T47D (cell line): ENCODE measurements around the gene ZNF385A.
A peak's percentile ranks its signal among the peaks of the same experiment; 100 is the strongest.

ENCODE experiments used
- DNase-seq, 2 experiments: peaks; one replicate each; pipeline versions ENCODE4 v3.0.0 to v3.0.0-alpha.2; 2011 to 2012; ENCODE audit warnings: low read depth in 1 of 2, low spot score in 1 of 2
- JUND ChIP-seq: IDR thresholded peaks from 2 replicates; pipeline ENCODE4 v1.6.1; 2012; ENCODE audit warnings: low read depth
- in situ Hi-C: cut with HindIII; loops from 2 replicates; pipeline ENCODE4 v1.10.0; 2016; ENCODE audit warnings: low sequenced_read_pairs, low pct_unique_long_range_greater_than_20kb

The ZNF385A gene

DNA sequence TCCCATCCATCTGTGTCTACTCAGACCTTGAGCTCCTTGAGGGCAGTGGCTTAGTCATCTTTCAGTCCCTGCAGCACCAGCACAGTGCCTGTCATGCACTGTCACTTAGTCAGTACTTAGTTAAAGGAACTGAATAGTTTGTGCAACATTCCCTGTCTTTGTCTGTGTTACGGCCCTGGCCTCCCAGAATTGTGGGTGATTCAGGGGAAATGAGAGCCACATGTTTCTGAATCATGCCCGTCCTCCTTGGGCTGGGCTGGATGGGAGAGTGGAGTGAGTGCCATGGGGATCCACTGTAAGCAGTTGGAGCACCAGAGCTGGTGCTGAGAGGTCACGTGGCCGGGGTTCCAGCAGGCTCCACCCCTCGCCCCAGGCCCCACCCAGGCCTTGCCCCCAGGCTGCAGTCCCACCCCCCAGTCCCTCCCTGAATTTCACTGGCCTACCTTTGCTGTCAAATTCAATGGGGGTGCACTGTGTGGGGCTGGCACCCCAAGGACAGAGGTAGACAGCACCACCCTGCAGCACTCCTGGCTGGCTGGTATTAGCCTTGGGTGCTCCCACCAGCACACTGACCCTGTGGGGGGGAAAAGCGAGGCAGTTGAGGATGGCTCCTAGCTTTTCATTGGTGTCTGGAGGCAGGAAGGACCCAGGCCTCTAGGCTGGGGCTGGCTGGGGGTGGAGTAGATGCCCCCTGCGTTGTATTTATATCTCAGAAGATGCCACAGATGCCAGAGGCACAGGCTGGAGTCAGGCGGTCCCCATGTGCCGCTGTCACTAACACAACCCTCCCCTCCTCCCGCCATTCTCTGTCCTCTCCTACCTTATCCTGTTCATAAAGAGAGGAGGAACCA is 27.1 kb upstream of the ZNF385A start:
- TF ChIP-seq JUND: no peak
- in situ Hi-C loops: no loop called here
- no peak for DNase-seq

DNA sequence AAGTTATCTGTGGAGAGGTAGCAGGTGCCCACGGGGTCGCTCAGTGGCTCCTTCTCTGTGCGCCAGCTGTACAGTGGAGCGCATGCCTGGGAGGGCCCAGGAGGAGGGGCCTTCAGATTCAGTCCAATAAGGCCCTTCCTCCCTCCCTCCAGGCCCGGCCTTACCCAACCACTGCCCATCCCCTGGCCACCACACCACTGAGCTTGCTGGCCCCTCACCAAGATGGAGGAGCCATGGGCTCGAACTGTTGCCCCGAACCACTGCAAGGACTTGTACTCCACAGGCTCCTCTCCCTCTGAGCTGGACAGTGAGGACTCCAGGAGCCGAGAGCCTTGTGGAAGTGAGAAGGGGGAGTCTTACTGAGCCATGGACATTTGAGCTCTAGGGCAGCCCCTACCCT is 24.7 kb upstream of the ZNF385A start:
- in situ Hi-C loops: no loop called here
- no peak for TF ChIP-seq JUND
- no peak for DNase-seq

DNA sequence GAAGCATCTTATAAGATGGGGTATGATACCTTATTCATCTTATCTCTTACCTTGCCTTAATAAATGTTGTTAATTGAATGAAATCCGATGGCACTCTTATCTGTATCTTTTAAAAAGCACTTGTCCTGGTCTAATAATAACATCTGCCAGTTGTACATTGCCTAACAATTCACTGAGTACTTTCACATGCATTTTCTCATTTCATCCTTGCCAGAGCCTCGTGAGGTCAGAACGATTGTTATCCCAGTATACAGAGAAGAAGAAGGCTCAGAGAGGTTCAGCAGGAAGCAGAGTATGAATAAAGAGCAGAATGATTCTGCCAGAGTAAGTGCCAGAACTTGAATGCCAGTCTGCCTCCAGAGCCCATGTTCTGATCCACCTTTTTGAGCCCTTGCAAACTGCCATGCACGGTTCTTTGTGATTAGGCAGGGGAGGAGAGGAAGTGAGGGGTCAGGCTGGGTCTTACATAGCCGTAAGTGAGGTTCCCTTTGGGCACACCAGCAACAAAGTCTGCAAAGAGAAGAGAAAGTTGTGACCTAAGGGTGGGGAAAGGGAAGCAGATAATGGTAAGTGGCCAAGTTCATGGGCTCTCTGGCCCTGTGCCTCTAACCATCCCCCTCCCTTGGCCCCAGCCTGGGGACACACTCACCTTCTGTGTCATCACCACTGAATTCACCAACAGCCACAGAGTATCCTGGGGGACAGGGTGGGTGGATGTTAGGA is 22.8 kb upstream of the ZNF385A start:
- DNase-seq: no peak
- in situ Hi-C loops: no loop called here
- TF ChIP-seq JUND: no peak

DNA sequence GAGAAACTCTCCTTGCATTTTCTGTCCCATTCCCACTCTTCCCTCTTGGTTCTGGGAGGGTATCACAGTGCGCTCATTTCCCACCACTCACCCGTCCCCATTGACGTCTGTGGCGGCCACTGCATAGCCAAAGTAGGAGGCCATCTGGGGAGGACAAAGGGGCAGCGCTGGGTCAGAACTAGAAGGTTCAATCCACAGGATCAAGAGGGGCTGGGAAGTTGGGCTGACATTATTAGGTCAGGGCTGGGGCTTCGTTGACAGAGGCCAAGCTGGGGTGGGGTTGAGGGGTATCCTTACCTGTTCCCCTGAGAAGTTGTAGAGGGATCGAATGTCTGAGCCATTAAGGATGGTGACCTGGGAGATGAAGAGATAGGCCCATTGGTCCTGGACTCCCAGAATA is 21.0 kb upstream of the ZNF385A start:
- TF ChIP-seq JUND: no peak
- no peak for DNase-seq
- in situ Hi-C loops: no loop called here

DNA sequence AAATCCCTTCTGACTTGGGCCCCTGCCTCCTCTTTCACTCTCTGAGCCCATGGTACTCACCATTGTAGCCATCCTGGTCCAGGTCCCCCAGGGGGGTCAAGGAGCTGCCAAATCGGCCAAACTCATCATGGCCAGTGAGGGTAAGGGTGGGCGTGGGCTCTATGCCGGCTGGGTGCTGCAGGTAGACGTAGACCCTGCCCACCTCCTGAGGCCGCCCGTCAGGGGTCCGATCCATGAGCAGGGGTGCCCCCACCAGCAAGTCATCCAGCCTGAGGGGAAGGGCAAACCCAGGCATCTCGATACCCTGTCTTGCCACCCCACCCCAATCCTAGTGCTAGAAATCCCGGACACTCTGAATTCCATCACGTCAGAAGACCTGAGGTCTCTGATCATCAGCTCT is 20.6 kb upstream of the ZNF385A start:
- no peak for DNase-seq
- in situ Hi-C loops: no loop called here

DNA sequence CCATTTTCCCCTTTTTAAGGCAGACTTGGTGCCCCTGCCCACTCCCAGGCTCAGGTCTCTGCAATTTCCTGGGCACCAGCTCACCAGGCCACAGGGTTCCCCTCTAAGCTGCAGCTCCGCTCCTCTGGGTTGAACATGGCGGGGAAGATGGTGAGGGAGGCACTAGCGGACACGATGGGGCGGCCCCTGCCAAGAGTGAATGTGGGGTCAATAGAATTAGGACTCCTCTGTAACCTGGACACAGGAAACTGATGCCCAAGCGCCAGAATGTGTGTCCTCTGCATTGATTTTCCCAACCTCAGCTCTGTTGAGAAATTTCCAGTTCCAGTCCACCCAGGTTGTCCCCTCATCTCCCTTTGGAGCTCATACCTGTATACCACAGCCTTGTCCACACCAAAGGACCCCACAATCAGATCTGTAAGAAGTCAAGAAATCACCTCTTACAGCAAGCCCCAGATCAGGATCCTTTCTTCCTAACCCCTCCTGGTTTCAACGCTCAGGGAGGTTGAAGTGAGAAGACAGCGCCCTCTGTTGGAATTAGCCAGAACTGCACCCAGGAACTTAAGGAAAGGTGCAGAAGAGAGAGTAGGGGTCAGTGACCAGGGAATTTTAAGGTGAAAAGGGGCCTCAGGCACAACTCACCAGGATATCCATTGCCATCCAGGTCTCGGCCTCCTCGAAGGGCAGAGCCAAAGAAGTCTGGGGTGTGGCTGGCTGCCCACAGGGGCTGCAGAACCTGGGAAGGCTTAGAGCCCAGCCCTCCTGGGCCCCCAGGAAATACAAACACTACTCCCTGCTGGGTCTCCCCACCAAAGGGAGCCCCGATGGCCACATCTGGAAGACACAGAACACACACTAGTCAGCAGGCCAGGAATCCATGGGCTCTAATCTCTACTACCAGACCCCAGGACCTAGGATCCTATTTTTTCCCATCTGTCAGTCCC is 19.8 kb upstream of the ZNF385A start:
- peak in 1 of 2 experiments; percentile 75 for DNase-seq
- no peak for TF ChIP-seq JUND
- in situ Hi-C loops: no loop called here

More for the DNA sequence above, 20.6 kb upstream of the ZNF385A start:
- TF ChIP-seq JUND: no peak

DNA sequence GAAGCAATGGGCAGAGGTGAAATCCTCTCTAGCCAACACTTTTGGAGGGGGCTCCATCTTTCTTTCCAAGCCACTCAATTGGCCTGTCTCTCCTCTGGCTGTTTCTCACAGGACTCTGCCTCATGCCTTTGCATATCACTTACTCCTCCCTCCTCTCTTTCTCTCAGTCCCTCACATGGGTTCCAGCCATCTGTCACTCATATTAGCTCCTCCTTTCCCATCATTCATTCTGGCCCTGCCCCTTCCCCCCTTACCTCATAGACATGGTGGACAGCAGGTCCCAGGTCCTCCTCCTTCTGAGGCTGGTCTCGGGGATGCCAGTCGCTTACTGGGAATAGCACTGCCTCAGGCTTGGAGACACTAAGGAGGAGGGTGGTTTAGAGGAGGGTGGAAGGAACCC is 16.6 kb upstream of the ZNF385A start:
- no peak for TF ChIP-seq JUND
- in situ Hi-C loops: no loop called here
- DNase-seq: no peak

DNA sequence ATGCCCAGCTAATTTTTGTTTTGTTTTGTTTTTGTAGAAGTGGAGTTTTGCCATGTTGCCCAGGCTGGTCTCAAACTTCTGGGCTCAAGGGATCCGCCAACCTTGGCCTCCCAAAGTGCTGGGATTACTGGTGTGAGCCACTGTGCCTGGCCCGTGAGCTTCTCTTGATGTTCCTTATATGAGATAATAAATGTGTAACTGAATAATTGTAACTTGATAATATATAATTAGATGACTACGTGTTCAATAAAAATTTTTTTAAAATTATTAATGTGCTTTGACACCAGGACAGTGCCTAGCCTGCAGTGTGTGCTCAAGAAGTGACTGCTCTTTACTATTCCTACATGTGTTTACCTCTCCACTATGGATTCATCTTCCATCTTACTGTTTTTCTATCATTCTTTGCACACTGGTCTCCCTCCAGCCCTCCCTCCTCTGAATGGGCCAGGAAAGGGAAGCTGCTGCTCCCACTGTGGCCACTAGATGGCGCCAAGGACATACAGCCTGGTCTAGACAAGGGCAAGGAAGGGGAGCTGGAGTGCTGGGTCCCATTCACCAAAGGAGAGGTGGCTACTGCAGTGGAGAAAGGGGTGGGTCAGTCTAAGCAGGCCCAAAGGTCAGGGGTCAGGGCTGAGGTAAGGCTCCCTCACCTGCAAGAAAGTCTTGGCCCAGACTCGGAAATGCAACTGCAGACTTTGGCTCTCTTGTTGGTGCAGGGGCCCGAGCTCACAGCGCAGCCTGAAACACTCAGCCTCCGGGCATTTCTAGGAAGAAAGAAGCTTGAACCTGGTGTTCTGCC is 14.7 kb upstream of the ZNF385A start:
- in situ Hi-C loops: no loop called here
- no peak for TF ChIP-seq JUND
- DNase-seq: peak; percentile 89 to 91

DNA sequence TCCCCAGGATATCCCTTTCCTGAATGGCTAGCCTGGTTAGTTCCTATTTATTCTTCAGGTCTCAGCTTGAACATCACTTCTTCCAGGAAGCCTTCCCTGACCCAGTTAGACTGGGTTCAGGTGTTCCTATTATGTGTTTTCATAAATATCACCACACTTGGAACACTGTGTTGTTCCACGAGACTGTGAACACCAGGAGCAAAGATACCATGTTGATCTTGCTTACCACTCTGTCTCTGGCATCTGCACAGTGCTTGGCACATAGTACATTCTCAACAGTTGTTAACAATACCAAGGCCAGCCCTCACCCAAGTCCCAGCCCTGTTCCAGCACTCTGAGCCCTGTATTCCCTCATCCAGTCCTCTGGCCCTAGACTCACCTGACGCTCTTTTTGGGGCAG is 13.7 kb upstream of the ZNF385A start:
- in situ Hi-C loops: no loop called here
- DNase-seq: no peak
- no peak for TF ChIP-seq JUND

DNA sequence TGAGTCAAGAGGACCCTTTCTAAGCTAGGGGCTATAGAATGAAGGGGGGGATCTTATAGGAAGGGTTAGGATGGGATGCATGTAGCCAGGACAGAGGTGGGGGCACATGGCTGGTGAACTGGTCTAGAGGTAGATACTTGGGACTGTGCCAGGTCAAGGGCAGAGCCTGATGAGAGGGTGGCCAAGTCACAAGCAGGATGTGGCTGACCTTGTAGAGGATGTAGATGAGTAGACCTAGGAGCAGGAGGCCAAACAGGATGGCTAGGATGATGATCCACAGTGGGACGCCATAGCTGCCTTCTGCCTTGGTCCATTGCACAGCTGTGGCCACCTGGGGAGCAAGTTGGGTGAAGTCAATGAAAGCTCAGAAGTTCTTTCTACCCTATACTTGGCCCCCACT is 12.6 kb upstream of the ZNF385A start:
- no peak for DNase-seq
- no peak for TF ChIP-seq JUND
- in situ Hi-C loops: no loop called here

DNA sequence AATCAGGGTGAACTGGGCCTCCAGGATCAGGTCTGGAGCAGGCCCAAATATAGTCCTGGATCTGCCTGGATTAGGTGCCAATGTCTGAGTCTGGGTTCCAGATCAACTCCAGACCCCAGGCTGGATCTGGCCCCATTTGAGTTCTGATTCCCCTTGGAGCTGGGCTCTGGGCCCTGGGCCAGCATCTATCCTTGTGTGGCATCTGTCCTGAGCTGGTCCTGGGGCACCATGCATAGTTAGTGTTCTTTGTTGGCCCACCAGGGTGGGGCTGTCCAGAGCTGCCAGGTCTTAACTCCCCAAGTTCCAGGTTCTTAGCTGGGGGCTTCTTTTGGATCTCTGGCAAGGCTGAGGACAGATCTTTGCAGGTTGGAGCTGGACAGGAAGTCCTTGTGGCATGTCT is 11.0 kb upstream of the ZNF385A start:
- no peak for TF ChIP-seq JUND
- DNase-seq: no peak
- in situ Hi-C loops: no loop called here

DNA sequence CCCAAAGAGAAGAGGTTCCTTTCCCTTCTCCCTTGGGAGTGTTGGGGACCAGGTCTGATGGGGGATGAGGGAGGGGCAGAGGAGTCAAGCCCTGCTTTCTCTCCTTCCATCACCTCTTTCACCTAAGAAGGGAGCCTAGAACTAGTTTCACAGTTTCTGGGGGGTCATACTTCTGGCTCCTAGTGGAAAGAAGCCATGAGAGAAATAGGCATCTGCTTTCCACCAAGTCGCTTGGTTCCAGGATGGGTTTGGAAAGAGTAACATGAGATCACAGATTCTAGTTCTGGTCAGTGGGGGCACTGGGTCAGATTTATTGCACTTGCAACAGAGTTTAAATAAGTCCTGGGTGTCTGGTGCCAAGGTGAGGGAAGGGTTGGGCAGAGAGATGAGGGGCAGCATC is 10.5 kb upstream of the ZNF385A start:
- TF ChIP-seq JUND: no peak
- in situ Hi-C loops: no loop called here
- DNase-seq: no peak
